ENCODE measurements around the gene EPHB1.

The EPHB1 gene

DNA sequence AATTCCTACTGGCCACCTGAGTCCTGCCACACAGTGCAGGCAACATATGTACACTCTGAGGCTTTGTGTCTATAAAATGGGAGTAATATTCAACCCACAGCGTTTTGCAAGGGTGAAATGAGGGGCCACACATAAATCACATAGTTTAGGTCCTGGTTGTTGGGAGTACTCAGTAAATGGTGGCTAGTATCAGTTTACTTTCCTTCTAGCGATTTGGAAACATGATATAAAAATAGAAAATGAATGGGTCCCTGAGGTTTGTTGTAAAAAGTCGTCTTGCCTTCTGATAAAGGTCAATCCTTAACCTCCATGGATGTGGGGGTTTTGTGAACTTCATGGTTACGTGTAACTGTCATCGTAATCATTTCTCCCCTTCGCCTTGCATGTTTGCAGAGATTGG, 472.4 kb downstream of the EPHB1 start:
- DNase-seq (ENCODE audit: low read depth in 1 of 2, low spot score in 1 of 2): no peak
- TF ChIP-seq GABPA (IDR thresholded peaks at IDR 0.05; ENCODE audit: low read depth): no peak
- TF ChIP-seq, protein P1, sequence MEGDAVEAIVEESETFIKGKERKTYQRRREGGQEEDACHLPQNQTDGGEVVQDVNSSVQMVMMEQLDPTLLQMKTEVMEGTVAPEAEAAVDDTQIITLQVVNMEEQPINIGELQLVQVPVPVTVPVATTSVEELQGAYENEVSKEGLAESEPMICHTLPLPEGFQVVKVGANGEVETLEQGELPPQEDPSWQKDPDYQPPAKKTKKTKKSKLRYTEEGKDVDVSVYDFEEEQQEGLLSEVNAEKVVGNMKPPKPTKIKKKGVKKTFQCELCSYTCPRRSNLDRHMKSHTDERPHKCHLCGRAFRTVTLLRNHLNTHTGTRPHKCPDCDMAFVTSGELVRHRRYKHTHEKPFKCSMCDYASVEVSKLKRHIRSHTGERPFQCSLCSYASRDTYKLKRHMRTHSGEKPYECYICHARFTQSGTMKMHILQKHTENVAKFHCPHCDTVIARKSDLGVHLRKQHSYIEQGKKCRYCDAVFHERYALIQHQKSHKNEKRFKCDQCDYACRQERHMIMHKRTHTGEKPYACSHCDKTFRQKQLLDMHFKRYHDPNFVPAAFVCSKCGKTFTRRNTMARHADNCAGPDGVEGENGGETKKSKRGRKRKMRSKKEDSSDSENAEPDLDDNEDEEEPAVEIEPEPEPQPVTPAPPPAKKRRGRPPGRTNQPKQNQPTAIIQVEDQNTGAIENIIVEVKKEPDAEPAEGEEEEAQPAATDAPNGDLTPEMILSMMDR (IDR thresholded peaks at IDR 0.05; ENCODE audit: insufficient read depth, low read length): no peak
- TF ChIP-seq POLR2AphosphoS5 (IDR thresholded peaks at IDR 0.05; ENCODE audit: low read depth): no peak
- TF ChIP-seq, protein P2, sequence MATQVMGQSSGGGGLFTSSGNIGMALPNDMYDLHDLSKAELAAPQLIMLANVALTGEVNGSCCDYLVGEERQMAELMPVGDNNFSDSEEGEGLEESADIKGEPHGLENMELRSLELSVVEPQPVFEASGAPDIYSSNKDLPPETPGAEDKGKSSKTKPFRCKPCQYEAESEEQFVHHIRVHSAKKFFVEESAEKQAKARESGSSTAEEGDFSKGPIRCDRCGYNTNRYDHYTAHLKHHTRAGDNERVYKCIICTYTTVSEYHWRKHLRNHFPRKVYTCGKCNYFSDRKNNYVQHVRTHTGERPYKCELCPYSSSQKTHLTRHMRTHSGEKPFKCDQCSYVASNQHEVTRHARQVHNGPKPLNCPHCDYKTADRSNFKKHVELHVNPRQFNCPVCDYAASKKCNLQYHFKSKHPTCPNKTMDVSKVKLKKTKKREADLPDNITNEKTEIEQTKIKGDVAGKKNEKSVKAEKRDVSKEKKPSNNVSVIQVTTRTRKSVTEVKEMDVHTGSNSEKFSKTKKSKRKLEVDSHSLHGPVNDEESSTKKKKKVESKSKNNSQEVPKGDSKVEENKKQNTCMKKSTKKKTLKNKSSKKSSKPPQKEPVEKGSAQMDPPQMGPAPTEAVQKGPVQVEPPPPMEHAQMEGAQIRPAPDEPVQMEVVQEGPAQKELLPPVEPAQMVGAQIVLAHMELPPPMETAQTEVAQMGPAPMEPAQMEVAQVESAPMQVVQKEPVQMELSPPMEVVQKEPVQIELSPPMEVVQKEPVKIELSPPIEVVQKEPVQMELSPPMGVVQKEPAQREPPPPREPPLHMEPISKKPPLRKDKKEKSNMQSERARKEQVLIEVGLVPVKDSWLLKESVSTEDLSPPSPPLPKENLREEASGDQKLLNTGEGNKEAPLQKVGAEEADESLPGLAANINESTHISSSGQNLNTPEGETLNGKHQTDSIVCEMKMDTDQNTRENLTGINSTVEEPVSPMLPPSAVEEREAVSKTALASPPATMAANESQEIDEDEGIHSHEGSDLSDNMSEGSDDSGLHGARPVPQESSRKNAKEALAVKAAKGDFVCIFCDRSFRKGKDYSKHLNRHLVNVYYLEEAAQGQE (IDR thresholded peaks at IDR 0.05; ENCODE audit: insufficient replicate concordance, low read depth): no peak
- H3K27me3 ChIP-seq (ENCODE audit: insufficient read depth, poor library complexity, severe bottlenecking): no peaks in the 10 kb centered on the region
- H3K27ac ChIP-seq (replicated peaks): no peak overlapping the region
- no peak overlapping the region for H3K4me3 ChIP-seq (replicated peaks; ENCODE audit: insufficient read depth, low read length)

DNA sequence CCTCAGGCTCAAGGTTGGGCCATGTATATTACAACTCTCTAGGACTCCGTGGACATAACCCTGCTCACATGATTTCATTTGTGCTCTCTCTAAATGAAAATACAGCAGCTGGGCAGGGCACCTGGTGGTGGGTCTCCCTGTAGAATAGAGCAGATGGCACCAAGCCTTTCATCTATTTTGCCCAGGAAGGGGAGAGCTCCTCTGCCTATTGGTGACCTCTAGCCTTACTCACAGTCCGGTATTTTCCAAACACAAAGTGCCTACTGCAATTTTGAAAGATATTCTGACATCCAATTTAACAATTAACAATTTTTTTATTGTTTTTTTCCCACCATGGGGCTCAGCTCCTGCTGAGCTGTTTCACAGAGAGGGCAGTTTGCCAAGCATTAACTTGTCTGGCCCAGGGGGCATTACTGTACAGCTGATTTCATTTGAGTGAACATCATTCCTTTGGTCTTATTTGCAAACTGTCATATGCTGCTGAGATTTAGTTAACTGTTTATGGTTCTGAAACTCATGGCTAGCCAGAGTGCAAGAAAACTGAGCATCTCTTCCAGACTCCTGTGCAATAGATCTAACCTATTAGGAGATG, 474.0 kb downstream of the EPHB1 start:
- Histone ChIP-seq H3K4me3 (replicated peaks; ENCODE audit: insufficient read depth, low read length) (no peak overlapping the region), H3K27me3 (ENCODE audit: insufficient read depth, poor library complexity, severe bottlenecking) (no peaks in the 10 kb centered on the region), H3K27ac (replicated peaks) (no peak overlapping the region)
- TF ChIP-seq, protein P1 (IDR thresholded peaks at IDR 0.05; ENCODE audit: insufficient read depth, low read length): no peak
- no peak for TF ChIP-seq SPI1 (IDR thresholded peaks at IDR 0.05; ENCODE audit: borderline replicate concordance, low read depth)
- TF ChIP-seq, protein P2 (IDR thresholded peaks at IDR 0.05; ENCODE audit: insufficient replicate concordance, low read depth): no peak
- TF ChIP-seq POLR2AphosphoS5 (IDR thresholded peaks at IDR 0.05; ENCODE audit: low read depth): no peak
- TF ChIP-seq GABPA (IDR thresholded peaks at IDR 0.05; ENCODE audit: low read depth): no peak
- DNase-seq (ENCODE audit: low read depth in 1 of 2, low spot score in 1 of 2): no peak

DNA sequence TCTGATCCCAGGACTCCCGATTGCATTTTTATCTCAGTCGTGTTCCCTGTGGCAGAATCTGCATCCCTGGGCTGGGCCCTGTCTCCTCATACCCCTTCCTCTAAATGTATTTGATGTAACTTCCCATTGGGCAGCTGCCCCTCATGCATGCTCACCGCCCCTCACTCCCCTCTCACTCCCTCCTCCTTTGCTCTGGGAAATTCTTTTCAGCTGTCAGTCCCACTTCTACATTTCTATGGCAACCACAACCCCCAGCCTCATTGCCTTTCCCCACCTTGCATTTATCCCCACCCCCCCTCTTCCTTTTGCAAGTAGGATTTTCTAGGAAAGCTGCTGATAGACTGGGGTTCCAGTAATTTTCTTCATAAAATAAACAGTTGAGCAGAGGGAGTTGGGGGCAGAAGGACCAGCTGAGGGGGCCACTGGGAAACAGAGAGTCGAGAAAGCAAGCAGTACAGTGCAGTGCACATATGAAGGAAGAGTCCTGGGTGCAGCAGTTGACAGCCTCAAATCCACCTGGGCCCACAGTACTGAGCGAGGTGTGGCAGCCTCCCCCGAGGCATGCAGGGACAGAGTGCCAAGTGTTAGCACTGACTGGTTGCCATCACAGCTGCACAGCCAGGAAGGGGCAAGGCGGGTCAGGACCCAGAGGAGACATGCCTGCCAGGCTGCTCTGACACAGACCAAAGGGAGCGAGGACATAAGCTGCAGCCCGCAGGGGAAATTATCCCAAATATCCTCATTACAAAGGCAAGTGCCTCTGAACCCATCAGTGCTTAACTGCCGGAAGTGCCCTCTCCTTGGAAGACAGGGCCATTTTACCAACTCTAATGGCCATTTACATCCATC, 476.3 kb downstream of the EPHB1 start:
- H3K4me3 ChIP-seq (replicated peaks; ENCODE audit: insufficient read depth, low read length): no peak overlapping the region
- TF ChIP-seq, protein P1 (IDR thresholded peaks at IDR 0.05; ENCODE audit: insufficient read depth, low read length): no peak
- no peak for TF ChIP-seq GABPA (IDR thresholded peaks at IDR 0.05; ENCODE audit: low read depth)
- TF ChIP-seq, protein P2 (IDR thresholded peaks at IDR 0.05; ENCODE audit: insufficient replicate concordance, low read depth): no peak
- no peak for TF ChIP-seq SPI1 (IDR thresholded peaks at IDR 0.05; ENCODE audit: borderline replicate concordance, low read depth)
- TF ChIP-seq POLR2AphosphoS5 (IDR thresholded peaks at IDR 0.05; ENCODE audit: low read depth): no peak
- H3K27ac ChIP-seq (replicated peaks): no peak overlapping the region
- H3K27me3 ChIP-seq (ENCODE audit: insufficient read depth, poor library complexity, severe bottlenecking): no peaks in the 10 kb centered on the region
- no peak for DNase-seq (ENCODE audit: low read depth in 1 of 2, low spot score in 1 of 2)
